CMK (cell line): ENCODE measurements around the gene SLC16A12.

Experiments
- DNase-seq: peaks from one replicate; pipeline ENCODE4 v3.0.0-alpha.2; 2010; ENCODE audit warnings: low read depth

SLC16A12 gene

DNA sequence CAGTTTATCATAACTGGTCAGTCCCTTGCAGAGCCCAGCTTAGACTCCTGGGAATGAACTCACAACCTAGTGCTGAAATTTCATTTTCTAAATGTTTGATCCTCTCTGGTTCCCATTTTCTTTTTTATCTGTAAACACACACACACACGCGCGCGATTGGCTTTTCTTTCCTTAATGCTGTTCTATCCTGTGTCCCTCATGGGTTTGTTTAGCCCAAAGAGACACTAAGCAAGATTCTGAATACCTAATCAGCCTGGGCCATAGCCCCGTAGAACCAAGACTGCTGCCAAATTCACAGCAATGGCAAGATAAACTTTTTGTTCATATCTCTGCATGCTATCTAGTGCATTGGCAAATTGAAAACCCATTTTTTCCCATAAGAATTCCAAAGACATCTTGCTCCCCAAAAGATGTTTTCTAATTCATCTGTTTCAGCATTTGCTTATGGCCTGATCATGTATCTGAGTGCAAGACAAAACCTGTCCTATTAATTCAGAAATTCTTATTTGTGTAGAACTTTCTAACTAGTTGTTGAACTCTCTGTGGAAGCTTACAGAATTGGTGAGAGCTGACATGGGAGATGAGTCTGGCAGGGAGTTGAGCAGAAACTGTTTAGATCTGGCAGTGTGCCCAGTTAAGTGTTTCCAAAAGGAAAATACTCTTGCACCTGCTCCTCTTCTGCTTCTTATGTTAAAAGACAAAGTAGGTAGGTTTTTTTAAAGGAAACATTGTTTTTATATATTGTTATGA, 144.7 kb downstream of the SLC16A12 start:
- DNase-seq: no peak

DNA sequence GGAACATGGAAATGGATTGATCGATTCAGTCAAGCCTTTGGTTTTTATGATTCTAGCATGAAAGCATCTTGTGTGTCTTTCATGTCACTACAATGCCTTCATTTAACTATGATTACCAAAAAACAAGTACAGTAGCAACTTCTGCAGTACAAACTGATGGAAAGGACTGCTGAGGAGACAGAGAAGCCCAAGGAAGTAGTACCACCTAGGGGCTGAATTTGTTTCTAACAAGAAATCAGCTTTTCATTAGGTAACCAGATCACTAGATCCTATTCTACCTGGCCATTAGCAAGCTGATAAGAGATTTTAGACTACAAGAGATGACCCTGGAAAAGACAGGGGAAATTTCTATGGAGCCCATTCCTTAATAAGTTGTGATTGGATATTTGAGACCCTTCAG, 146.1 kb downstream of the SLC16A12 start:
- DNase-seq: no peak

DNA sequence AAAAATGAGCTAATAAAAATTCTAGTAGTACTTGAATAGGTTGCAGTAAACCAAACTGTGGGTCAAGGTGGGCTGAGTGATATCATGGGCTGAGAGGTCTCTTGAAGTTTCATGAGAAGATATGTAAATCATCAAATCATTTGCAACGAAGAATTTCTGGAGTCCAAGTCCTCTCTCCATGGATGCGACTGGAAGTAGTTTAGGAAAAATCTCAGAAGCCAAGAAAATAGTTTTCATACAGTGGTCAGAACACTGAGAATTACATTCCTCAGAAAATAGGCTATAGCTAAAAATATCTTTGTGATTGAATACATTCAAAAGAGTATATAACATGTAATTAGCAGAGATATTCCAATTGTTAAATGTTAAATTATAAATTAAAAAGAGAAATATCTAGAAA, 146.6 kb downstream of the SLC16A12 start:
- no peak for DNase-seq

DNA sequence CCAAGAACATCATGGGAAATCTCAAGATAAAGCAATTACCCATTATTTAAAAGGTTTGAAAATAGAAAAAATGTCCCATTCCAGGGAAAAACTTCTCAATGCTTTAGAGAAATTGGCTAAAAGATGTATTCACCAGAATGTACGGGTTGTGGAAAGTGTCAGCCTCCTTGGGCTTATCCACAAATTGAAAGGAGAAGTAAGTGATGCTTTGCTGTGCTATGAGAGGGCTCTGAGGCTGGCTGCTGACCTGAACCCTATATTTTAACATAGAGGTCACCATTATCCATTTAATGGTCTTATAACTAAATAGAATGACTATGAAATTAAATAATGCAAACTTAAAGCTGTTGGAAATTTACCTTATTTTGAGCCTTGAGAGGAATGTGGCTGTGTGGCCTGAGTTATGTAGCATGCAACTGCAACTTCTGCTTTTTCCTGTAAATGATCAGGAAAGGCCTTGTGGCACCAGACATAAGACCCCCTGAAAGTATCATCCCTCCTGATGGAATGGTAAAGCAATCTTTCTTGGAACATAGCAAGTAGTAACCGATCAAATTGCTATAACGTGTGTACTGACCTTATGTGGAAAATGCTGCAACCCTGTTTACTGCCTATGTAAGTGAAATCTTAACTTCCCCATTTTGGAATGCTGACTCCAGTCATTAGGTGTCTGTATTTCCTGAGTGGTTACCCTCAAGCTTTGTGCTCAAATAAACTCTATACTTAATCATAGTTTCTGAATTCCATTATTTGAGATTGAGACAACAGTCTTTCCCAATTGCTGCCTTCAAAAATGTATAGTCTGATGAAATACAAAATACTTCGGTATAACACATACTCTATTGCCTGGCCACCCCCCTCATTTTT, 150.7 kb downstream of the SLC16A12 start:
- no peak for DNase-seq

DNA sequence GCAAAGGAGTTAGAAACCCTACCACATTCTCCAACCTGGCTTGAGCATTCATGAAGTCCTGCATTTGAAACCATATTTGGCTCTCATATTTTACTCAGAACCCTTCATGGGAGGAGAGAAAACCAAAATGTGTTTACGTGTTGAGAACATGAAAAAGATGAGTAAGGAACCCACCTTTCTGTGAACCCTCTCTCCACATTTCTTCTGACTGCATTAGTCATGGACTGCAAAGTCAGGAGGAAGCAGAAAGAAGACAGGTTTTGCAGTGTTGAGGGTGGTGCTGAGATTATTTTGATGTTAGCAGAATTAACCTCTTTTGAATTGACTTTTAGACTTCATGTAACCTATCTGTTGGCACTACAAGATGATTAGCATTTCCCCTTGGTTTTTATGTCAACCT, 152.6 kb downstream of the SLC16A12 start:
- no peak for DNase-seq
